ENCODE measurements around the gene COL4A2.
"Not testable (repeated sequence)": the region's sequence is repeated elsewhere in the genome, so short reads cannot be mapped to it uniquely, and the experiment has no call there.

COL4A2 gene

DNA sequence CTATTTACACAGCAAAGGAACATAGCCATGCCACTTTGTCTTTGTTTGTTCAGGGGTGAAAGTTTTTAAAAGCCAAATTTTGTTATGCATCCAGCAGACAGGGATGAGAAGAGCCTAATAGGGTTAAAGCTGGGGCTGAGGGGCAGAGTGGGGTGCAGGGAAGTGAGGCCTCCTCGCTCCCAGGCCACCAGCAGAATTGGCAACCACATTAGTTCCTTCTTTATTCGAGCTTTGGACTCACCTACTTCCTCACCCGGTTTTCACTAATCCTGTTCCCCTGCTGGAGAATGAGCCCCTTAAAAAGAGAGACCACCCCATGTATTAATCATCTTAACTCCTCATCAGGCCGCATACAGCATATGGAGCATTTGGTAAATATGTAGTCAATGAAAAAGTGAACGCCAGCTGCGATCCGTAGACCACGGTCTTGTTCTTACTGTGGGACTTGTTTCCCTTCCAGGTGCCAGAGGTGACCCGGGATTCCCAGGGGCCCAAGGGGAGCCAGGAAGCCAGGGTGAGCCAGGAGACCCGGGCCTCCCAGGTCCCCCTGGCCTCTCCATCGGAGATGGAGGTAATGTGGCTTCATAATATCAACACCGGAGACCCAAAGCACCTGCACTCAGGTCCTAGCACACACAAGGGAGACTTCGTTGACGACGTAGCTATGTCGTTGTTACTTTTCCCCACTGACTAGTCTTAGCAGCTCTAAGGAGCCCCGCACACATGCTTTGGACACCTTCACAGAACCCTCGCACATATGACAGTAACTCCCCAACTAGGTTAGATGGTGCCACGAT is 142.3 kb downstream of the COL4A2 start:
- no peak for DNase-seq (ENCODE audit: low read depth)
- TF ChIP-seq, protein P1, sequence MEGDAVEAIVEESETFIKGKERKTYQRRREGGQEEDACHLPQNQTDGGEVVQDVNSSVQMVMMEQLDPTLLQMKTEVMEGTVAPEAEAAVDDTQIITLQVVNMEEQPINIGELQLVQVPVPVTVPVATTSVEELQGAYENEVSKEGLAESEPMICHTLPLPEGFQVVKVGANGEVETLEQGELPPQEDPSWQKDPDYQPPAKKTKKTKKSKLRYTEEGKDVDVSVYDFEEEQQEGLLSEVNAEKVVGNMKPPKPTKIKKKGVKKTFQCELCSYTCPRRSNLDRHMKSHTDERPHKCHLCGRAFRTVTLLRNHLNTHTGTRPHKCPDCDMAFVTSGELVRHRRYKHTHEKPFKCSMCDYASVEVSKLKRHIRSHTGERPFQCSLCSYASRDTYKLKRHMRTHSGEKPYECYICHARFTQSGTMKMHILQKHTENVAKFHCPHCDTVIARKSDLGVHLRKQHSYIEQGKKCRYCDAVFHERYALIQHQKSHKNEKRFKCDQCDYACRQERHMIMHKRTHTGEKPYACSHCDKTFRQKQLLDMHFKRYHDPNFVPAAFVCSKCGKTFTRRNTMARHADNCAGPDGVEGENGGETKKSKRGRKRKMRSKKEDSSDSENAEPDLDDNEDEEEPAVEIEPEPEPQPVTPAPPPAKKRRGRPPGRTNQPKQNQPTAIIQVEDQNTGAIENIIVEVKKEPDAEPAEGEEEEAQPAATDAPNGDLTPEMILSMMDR (IDR thresholded peaks at IDR 0.05; ENCODE audit: control insufficient read depth, insufficient read depth, low read depth, low read length, missing control alignments) = no peak
- no peak overlapping the region for H3K4me3 ChIP-seq (ENCODE audit: control insufficient read depth, low read depth, low read length)

DNA sequence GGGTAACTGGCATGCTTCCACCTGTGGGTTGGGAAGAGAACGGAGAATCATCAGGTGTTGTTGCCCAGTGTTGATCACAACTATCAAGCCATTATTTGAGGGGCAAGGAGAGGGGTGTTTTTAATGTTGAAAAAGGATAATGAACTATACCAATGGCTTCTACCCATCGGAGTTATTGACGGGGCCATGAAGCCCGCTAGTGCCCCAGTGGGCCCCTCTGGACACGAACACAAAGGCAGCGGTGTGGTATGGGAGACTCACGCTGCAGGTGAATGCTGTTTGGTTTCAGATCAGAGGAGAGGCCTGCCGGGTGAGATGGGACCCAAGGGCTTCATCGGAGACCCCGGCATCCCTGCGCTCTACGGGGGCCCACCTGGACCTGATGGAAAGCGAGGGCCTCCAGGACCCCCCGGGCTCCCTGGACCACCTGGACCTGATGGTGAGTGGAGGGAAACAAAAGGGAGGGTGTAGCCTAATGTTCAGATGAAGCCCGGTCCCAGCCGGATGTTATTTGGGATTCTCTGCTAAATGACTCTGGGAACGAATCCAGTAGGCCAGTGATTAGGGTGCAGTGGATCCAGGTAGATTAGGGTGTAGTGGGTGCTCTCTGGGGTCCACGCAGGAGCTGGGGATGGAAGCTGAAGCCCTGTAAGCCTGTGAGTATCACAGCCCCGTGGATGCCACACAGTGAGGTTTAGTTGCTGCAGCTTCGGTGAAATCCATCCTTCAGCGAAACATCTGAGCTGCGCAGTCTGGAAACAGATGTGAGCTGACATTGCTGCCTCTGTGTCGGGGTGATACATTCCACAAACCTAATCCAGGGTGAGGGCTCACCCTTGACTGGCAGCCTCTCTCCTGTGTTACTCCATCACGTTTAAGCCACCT is 143.2 kb downstream of the COL4A2 start:
- no peak for DNase-seq (ENCODE audit: low read depth)

DNA sequence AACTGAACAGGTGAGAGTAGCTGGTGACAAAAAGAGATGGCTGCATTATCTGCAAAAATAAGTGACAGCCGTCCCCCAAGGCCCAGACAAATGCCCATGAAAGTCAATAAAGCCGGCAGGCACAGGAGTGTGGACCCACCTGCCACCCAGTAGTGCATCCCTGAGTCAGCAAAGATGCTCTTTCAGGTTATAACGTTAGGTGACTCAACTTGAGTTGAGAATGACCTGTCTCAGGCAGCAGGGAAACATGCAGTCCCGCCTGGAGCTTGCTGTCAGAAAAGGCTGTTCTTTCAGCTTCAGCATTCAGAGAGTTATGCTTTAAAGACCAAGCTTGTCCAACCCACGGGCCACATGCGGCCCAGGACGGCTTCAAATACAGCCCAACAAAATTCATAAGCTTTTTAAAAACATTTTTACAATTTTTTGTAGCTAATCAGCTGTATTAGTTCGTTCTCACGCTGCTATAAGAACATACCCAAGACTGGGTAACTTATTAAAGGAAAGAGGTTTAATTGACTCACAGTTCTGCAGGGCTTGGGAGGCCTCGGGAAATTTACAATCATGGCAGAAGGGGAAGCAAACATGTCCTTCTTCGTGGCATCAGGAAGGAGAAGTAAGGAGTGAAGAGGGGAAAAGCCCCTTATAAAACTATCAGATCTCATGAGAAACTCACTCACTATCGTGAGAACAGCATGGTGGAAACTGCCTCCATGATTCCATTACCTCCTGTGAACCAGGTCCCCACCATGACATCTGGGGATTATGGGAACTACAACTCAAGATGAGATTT is 144.1 kb downstream of the COL4A2 start:
- TF ChIP-seq, protein P1 (IDR thresholded peaks at IDR 0.05; ENCODE audit: control insufficient read depth, insufficient read depth, low read depth, low read length, missing control alignments) = no peak
- H3K4me3 ChIP-seq (ENCODE audit: control insufficient read depth, low read depth, low read length) = no peak overlapping the region
- no peak for DNase-seq (ENCODE audit: low read depth)

More for the DNA sequence above, 143.2 kb downstream of the COL4A2 start:
- no peak overlapping the region for H3K4me3 ChIP-seq (ENCODE audit: control insufficient read depth, low read depth, low read length)
- TF ChIP-seq, protein P1 (IDR thresholded peaks at IDR 0.05; ENCODE audit: control insufficient read depth, insufficient read depth, low read depth, low read length, missing control alignments) = no peak

- H3K4me3 ChIP-seq (ENCODE audit: control insufficient read depth, low read depth, low read length) = not testable (repeated sequence)
Observed at GRCh38 chr13:110453091-110453490, 146.0 kb downstream of the COL4A2 start.

DNA sequence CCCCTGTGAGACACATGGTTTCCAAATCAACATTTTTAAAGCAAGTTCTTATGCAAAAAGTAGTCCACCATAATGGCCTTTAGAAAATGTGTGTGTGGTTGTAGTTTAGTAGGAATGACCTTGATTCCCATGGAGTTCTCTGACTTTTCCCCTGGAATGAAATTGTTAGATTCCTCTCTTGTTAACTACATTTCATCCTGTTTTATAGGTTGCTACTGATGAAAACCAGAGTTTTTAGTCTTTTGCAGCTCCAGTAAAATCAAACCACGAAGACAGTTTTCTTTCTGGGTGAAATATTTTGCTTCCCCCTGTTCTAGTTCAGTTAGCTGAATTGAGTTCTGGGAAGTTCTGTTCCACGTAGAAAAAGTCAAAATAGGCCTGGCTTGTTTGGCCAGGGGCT is 146.7 kb downstream of the COL4A2 start:
- TF ChIP-seq, protein P1 (IDR thresholded peaks at IDR 0.05; ENCODE audit: control insufficient read depth, insufficient read depth, low read depth, low read length, missing control alignments) = no peak
- H3K4me3 ChIP-seq (ENCODE audit: control insufficient read depth, low read depth, low read length) = no peak overlapping the region
- peak; percentile 57 for DNase-seq (ENCODE audit: low read depth)

More at GRCh38 chr13:110453091-110453490, 146.0 kb downstream of the COL4A2 start:
- not testable (repeated sequence) for DNase-seq (ENCODE audit: low read depth)

- no peak overlapping the region for H3K4me3 ChIP-seq (ENCODE audit: control insufficient read depth, low read depth, low read length)
- TF ChIP-seq, protein P1 (IDR thresholded peaks at IDR 0.05; ENCODE audit: control insufficient read depth, insufficient read depth, low read depth, low read length, missing control alignments) = no peak
- no peak for DNase-seq (ENCODE audit: low read depth)
Observed at GRCh38 chr13:110454227-110454859, 147.3 kb downstream of the COL4A2 start.

All from AG09309 (cell line).